Stimulated activated CD8-positive, alpha-beta memory T cell treated with anti-CD3 and anti-CD28 coated beads, Interleukin-15, amount 100 ng/mL, for 4 hours (primary cell): ENCODE results near the gene TRAF3.
"Not testable (repeated sequence)": the region's sequence is repeated elsewhere in the genome, so short reads cannot be mapped to it uniquely, and the experiment has no call there.

Experiments
- DNase-seq, 2 donors: peaks; one replicate each; pipeline ENCODE4 v3.0.0-alpha.2; 2020; ENCODE audit warnings: low read depth in 2 of 2

TRAF3 gene

GRCh38 chr14:102866982-102867761, 89.9 kb downstream of the TRAF3 start:
- no peak for DNase-seq

- no peak for DNase-seq
Observed at GRCh38 chr14:102867826-102868580, 90.8 kb downstream of the TRAF3 start.

- DNase-seq, result no peak
Observed at GRCh38 chr14:102868956-102869547, 91.8 kb downstream of the TRAF3 start.

GRCh38 chr14:102870246-102870645, 93.0 kb downstream of the TRAF3 start:
- DNase-seq, result no peak

GRCh38 chr14:102870994-102871831, 94.0 kb downstream of the TRAF3 start:
- DNase-seq, result no peak

- DNase-seq, result no peak
Observed at GRCh38 chr14:102872020-102872419, 94.8 kb downstream of the TRAF3 start.

GRCh38 chr14:102873131-102873530, 95.9 kb downstream of the TRAF3 start:
- DNase-seq, result no peak

- DNase-seq, result no peak
Observed at GRCh38 chr14:102873546-102874061, 96.4 kb downstream of the TRAF3 start.

- no peak for DNase-seq
Observed at GRCh38 chr14:102875652-102876051, 98.4 kb downstream of the TRAF3 start.

GRCh38 chr14:102877511-102877910, 100.3 kb downstream of the TRAF3 start:
- DNase-seq, result not testable (repeated sequence)

- no peak for DNase-seq
Observed at GRCh38 chr14:102878174-102878969, 101.1 kb downstream of the TRAF3 start.

GRCh38 chr14:102878970-102879460, 101.8 kb downstream of the TRAF3 start:
- no peak for DNase-seq

GRCh38 chr14:102882226-102882906, 105.1 kb downstream of the TRAF3 start:
- no peak for DNase-seq

GRCh38 chr14:102883089-102883541, 105.9 kb downstream of the TRAF3 start:
- no peak for DNase-seq

- no peak for DNase-seq
Observed at GRCh38 chr14:102883554-102883953, 106.3 kb downstream of the TRAF3 start.

- DNase-seq, result no peak
Observed at GRCh38 chr14:102885737-102886447, 108.6 kb downstream of the TRAF3 start.

- DNase-seq, result no peak
Observed at GRCh38 chr14:102888748-102889147, 111.5 kb downstream of the TRAF3 start.

GRCh38 chr14:102889615-102890014, 112.4 kb downstream of the TRAF3 start:
- DNase-seq, result no peak

- DNase-seq, result no peak
Observed at GRCh38 chr14:102891111-102891510, 113.9 kb downstream of the TRAF3 start.
